Fibroblast of mammary gland (primary cell): ENCODE data around the gene PBX4.

ENCODE experiments used
- DNase-seq: peaks from one replicate; pipeline ENCODE4 v3.0.0-alpha.2; 2010; ENCODE audit warnings: low read depth
- H3K4me3 ChIP-seq: 2 replicates; pipeline ENCODE4 v1.5.1; 2011; ENCODE audit warnings: low read depth, mild to moderate bottlenecking, low read length, moderate library complexity; ENCODE audit not compliant: control insufficient read depth
- CTCF ChIP-seq: conservative IDR thresholded peaks from 2 replicates; pipeline ENCODE4 v1.5.1; 2011; ENCODE audit warnings: low read depth, low read length, inconsistent platforms; ENCODE audit not compliant: control insufficient read depth, insufficient read depth

PBX4 gene

GRCh38 chr19:19649155-19649554 lies 30.7 kb upstream of the PBX4 start:
- no peak for DNase-seq
- TF ChIP-seq CTCF: no peak
- no peak overlapping the region for H3K4me3 ChIP-seq

- no peak overlapping the region for H3K4me3 ChIP-seq
- TF ChIP-seq CTCF: no peak
- DNase-seq: no peak
Observed at GRCh38 chr19:19647037-19647835, 28.7 kb upstream of the PBX4 start.

GRCh38 chr19:19645233-19645870 lies 26.9 kb upstream of the PBX4 start:
- TF ChIP-seq CTCF: no peak
- no peak for DNase-seq
- H3K4me3 ChIP-seq: no peak overlapping the region

GRCh38 chr19:19644054-19644388 lies 25.5 kb upstream of the PBX4 start:
- no peak for TF ChIP-seq CTCF
- no peak overlapping the region for H3K4me3 ChIP-seq

GRCh38 chr19:19643158-19644053 lies 24.9 kb upstream of the PBX4 start, which contains the start of gene GMIP:
TSS of gene GMIP (minus strand) at chr19:19643657. CDS start at chr19:19643529, 128 bp downstream.
- peak; percentile 32 for DNase-seq
- peak; percentile 79 for TF ChIP-seq CTCF
- peak within 1 kb of the TSS; percentile 78 for H3K4me3 ChIP-seq

More at GRCh38 chr19:19644054-19644388, 25.5 kb upstream of the PBX4 start:
- DNase-seq: no peak

- peak overlapping the region; percentile 78 for H3K4me3 ChIP-seq
- no peak for DNase-seq
- no peak for TF ChIP-seq CTCF
Observed at GRCh38 chr19:19642506-19643157, 24.1 kb upstream of the PBX4 start.
